GM21737 (cell line): ENCODE data around the gene CDK14.

Source experiments
- ATAC-seq: cut with Tn5 transposase; IDR thresholded peaks from one replicate; pipeline ENCODE4 v1.9.1; 2021; ENCODE audit warnings: mild to moderate bottlenecking, moderate library complexity; ENCODE audit not compliant: unreplicated experiment

Gene CDK14

GRCh38 chr7:91239171-91239604, 643.1 kb downstream of the CDK14 start:
- no peak for ATAC-seq

- ATAC-seq = no peak
These were observed 643.7 kb downstream of the CDK14 start for GRCh38 chr7:91239772-91240171.

GRCh38 chr7:91240376-91240941, 644.3 kb downstream of the CDK14 start:
- ATAC-seq = no peak

- no peak for ATAC-seq
These were observed 646.1 kb downstream of the CDK14 start for GRCh38 chr7:91242097-91242844.

- no peak for ATAC-seq
These were observed 647.6 kb downstream of the CDK14 start for GRCh38 chr7:91243591-91244301.

- no peak for ATAC-seq
These were observed 651.4 kb downstream of the CDK14 start for GRCh38 chr7:91247500-91247899.

- ATAC-seq = no peak
These were observed 652.9 kb downstream of the CDK14 start for GRCh38 chr7:91248996-91249395.

- no peak for ATAC-seq
These were observed 653.5 kb downstream of the CDK14 start for GRCh38 chr7:91249506-91250233.

GRCh38 chr7:91250706-91251105, 654.6 kb downstream of the CDK14 start:
- ATAC-seq = no peak

GRCh38 chr7:91251877-91252276, 655.8 kb downstream of the CDK14 start:
- no peak for ATAC-seq
